UCSD-AML1 (cell line): ENCODE measurements around the gene PPP1R10.
"Not testable (repeated sequence)": the region's sequence is repeated elsewhere in the genome, so short reads cannot be mapped to it uniquely, and the experiment has no call there.

Source experiments
- DNase-seq: peaks from one replicate; lab custom pipeline; 2025; ENCODE audit not compliant: unreplicated experiment; lab: John Stamatoyannopoulos, UW

The PPP1R10 gene

DNA sequence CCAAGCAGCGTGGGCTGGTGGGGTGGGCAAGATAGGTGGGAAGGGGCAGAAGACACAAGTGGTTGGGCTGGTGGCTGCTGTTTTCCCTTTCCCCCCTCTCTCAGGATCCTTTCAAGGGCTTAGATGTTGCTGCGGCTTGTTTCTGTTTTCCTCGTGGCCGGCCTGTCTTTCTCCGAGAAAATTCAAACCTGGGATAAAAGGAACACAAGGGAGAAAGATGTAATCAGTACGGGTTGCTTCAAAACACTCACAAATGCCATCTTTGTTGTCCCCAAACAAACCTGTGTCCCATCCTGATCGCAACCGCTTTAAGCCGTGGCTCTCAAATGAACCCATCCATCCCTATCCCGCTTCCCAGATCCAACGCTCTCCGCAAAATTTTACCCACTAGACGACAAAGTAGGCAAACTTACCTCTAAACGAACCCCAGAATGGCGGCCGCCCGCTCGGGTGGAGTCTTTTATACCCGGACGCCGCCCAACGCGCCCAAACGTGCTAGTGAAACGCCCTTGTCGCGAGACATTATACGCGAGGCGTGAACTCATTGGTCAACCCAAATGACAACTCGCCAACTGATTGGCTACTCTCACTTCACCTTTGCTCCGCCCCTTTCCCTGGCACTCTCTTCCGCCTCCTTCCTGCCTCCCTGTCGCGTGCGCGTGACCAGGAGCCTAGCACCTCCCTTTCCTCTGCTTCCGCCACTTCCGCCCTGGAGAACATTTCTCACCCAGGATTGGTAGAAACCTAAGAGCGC is at the start of gene PPP1R10:
TSS of gene PPP1R10 (minus strand) at position 433 of the 754 bp plus-strand sequence. CDS start 7,299 bp downstream, outside the sequence.
- peak; percentile 98 for DNase-seq

DNA sequence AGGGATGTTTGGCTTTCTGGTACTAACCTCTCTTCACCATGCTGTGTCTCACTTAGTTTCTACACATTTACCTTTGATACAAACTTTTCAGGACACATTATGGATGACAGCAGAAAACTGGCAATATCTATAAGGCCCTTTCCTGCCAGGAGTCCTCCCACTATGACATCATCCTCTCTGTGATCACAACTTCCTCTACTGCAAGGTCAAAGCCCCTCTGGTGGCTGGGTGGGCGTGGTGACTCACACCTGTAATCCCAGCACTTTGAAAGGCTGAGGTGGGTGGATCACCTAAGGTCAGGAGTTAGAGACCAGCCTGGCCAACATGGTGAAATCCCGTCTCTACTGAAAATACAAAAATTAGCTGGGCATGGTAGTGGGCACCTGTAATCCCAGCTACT is 49.3 kb upstream of the PPP1R10 start:
- not testable (repeated sequence) for DNase-seq

DNA sequence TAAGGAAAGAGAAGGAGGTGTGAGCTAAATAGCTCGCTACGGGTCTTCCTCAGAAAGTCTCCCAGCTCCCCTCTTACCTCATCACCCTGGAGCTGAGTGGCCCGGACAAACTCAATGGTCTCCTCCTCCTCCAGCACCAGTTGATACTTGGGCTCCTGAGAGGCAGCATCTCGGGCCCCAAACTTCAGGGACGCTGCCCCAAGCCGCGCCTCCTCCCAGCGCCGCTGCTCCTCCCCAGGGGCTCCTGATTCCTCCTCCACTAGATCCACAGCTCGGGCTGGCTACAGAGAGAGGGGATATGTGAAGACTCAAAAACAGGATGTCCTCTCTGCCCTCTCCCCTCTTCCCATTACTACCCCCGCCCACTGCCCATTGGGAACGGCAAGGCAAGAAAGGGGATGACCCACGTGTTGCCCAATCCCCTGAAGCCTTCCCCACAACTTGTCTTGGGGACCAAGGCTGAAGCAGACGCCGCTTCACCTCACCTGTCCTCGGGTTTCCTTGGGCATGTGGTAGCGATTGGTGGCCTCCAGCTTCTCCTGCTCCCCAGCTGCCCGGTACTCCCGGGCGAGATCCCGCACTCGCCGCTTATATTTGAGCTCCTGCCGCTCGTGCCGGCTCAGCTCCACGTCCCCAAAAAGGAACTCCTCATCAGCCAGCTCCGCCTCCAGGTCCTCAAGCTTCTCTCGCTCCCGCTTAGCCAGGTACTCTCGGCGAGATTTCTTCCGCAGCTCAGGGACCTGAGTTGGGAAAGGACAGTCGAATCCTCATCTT is 48.1 kb upstream of the PPP1R10 start:
- no peak for DNase-seq

DNA sequence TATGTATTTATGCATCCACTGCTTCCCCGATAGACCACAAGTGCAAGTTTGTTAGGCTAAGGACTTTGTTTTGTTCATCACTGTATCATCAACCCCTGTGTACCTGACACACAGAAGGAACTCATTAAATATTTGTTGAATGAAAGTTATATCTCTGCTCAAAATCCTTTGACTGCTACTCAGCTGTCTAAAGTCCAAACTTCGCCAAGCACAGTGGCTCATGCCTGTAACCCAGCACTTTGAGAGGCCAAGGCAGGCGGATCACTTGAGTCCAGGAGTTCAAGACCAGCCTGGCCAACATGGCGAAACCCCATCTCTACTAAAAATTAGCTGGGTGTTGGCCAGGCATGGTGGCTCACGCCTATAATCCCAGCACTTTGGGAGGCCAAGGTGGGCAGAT is 40.9 kb upstream of the PPP1R10 start:
- not testable (repeated sequence) for DNase-seq

DNA sequence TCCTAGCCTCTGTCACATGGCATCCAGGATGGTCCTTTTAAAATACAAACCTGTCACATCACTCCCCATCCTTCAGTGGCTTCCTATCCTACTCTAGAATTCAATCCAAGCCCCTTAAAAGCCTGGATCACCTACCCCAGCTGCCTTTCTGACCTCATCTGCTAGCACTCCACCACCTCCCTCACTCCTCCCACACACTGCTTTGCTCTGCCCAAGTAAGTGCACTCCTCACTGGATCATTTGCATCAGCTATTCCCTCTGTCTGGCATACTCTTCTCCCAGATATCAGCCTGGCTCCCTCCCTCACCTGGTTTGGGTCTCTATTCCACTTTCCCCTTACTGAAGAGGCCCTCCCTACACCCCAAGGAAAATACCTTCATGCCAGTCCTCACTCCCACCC is 40.4 kb upstream of the PPP1R10 start:
- DNase-seq = no peak

DNA sequence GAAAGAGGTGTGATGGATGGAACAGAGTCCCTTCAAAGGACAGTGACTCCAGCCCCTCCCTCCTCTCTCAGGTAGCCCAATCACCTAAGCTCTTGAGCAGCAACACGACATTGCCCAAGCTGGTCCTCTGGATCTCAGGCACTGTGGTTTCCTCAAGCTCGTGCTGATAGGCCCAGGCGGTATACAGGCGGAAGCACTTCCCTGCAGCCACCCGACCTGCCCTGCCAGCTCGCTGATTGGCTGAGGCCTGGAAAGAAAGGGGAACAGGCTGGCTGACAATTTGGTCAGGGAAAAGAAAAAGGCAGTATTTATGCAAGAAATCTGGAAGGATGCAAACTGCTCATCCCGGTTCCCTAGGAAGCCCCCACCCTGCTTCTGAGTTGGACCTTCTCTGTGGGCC is 39.5 kb upstream of the PPP1R10 start:
- peak; percentile 23 for DNase-seq

DNA sequence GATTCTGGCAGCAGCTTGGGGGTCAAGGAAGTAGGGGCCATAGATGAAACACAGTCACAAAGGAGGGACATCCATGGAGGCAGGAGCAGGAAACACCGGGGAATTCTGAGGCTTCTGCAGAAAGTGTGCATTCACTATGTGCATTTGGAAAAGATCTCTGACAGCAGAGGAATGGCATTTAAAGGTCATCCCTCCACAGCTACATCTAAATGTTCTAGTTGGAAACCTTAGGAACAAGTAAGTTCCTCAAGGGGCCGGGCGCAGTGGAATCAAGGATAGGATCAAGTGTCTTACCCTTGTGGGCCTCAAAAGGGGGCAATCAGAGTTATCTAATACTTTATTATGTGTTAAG is 38.7 kb upstream of the PPP1R10 start:
- no peak for DNase-seq

DNA sequence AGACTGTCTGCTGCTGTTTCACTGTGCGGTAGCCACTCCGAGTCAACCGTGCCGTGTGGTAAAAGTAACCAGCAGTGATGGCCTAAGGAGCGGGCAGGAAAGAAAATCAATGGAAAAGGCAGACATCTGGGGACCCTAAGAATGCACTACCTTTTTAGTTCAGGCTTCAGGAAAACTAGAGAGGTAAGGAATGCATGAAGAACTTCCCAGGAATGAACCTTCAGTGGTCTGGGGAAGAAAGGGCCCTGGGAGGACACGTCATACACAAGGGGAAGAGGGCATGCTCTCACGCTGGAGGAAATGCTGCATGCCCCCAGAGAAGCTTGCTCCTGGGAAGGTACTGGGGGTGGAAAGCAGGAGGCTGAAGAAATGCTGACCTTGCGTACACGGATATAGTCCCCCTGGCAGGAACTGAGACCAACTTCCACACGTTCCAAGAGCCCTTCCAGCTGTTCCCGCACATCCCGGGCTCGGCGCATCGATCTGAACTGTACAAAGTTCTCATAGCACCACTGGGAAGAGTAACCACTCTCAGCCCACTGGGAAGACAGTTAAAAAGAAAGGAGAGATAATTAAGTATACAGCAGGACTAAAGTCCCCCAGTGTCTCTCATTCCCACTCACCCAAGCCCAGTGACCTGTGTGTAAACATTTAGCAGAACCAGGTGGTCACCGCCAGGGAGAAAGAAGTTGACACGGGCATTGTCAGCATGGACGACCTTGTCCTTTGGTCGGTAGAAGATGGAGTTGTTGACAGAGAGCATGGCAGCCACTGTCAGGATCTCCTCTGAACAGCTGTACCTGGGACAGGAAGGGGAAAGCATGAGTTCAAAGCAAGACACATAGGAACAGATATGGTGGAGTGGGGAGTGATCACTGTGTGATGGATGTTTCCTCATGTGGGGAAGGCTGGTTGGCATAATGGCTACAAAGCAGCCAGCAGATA is 38.0 kb upstream of the PPP1R10 start:
- no peak for DNase-seq

DNA sequence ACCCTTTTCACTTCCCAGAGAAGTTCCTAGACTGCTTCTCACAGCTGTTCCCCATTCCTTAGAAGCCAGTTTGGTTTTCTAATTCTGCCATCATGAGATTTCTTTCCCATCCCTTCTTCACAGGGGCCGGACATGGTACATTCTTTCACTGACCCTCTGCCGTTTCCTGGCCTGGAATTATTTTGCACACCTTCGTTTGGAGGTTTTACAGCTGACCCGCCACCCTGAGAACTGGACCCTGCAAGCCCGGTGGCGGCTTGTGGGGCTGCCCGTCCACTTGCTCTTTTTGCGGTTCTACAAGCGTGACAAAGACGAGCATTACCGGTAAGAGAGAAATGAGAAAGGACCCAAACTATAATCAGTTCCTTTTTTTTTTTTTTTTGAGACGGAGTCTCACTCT is 34.1 kb upstream of the PPP1R10 start:
- no peak for DNase-seq

DNA sequence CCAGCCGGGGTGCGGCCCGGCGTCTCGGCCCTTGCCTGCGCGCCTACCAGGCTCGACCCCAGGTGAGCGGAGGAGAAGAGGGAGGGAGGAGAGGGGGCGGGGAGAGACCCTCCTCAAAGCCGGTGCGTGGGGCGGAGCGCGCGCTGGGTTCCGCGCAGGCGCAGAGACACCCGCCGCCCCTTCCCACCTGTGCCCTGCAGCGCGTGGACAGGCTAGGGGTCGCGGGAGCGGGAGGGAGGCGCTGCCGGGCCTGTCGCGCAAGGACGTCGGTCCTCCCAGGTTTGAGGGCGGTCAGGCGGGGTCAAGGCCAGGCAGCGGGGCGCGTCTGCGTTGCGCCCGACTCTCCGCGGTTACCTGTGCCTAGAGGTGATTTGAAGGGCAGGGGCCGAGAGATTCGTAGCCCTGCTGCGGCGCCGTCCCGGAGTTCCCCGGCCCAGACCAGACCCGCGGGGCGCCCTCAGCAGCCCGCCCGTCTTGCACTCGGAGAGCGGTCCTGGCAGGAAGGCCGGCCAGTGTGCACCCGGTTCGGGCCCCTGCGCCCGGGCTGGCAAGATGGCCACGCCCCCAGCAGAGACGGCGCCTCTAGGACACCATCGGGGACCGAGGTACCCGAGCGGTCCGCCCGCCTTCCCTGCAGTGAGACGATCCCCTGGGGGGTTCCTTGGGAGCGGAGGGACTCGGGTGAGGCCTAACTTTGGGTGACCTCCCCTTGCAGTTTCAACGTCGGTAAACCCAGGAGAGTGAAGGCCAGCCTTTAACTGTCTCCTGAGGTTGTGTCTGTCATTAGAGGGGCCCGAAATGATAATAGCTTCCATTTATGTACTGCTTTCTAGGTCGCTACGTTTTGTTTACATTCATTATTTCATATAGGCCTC is 30.4 kb upstream of the PPP1R10 start:
- peak; percentile 91 for DNase-seq

DNA sequence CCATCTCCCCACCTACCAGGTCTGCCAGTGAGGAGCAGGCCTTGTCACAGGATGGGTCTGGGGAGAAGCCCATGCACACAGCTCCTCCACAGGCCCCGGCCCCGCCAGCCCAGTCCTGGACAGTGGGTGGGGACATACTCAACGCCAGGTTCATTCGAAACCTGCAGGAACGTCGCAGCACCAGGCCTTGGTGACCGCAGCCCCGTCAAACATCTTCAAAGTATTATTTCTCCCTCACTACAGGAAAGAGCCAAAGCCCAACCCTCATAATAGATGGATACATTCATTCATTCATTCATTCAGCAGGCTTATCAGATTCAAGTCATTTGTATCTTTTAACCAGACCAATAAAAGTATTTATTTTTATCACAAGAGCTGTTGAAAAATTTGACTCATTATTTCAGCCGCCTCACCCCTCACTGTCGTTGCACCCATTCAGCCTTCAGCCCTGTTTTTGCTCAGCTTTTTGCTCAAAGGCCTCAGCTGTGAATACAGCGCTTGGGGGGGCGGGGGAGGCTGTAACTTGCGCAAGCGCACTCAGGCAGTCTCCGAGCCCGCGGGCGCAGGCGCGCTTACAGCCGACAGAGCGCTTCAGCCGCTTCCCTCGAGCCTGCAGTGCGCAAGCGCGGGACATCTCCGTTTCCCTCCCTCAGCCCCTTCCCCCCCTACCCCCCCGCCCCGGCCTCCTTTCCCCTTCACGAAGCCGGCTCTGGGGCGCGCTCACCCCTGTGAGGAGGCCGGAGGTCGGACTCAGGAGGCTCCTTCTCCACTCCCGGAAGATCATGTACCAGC is 29.6 kb upstream of the PPP1R10 start, which contains the start of gene C6orf136:
TSS of gene C6orf136 (plus strand) at position 684 of the 792 bp plus-strand sequence. CDS start at position 783, 99 bp downstream.
- DNase-seq = peak; percentile 94

DNA sequence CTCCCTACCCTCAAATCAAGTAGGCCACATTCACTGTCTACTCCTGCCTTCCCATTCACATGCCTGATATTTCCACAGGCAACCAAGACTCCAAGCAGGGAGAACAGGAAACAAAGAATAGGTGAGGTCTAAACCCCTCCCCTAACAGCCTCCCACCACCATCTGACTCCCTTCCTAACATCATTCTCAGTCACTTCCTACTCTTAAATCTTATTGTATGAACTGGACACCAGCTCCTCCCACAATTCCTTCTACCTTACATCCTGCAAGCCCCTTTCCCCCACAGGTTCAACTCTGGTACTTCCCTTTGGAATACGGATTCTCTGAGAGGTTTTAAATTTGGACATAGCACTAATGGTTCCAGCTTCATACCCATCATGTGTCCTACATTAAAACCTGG is 28.9 kb upstream of the PPP1R10 start:
- no peak for DNase-seq

DNA sequence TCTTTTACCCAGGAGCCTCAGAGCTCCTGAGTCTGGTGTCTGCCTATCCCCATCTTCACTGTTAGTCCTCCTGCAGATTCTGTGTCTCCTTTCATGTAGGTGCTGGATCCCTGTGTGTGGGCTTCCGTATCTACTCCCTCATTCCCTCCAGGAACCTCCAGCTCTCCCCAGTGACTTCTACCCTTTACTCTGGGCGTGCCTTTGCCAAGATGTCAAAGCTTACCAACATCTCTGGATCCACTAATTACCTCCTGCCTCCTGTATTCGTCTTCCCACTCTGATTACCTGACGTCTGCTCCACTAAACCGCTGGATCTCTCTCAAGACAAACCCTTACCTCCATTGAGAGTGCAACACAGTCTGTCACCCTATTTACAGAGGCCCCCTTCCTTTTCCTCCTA is 27.7 kb upstream of the PPP1R10 start:
- DNase-seq = no peak

DNA sequence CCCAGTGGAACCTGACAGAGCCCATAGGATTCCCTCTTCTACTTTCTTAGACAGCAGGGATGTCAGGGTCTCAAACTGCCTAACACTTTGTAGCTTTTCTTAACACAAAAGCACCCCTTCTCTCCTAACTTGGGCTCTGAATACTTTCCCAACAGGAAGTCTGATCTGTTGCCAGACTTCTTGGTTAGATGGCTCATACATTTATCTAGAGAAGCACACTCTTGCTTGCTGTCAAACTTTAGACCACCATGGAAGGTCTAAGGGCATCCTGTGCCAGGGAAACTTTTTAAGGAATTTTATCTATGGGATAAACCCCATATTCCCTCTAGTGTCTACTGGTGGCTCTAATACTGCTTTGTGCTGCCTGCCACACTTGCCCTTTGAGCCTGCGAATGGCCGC is 26.6 kb upstream of the PPP1R10 start:
- DNase-seq = no peak

DNA sequence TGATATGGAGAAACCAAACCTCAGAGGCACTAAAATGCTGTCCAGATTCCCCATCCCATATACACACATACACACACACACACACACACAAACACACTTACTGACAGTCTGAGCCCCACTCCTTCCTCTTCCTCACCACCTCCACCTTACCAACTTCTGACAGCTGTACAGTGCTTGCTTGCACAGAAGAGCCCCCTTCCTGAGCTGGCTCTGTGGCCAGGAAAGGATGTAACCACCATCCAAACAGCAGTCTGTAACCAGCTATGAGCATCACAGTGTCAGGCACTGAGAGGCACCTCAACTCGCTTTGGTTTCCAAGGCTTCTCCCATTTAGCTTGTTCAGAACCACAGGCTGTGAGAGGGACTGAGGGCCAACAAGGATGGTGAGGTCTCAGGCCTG is 24.0 kb upstream of the PPP1R10 start:
- DNase-seq = peak; percentile 39

DNA sequence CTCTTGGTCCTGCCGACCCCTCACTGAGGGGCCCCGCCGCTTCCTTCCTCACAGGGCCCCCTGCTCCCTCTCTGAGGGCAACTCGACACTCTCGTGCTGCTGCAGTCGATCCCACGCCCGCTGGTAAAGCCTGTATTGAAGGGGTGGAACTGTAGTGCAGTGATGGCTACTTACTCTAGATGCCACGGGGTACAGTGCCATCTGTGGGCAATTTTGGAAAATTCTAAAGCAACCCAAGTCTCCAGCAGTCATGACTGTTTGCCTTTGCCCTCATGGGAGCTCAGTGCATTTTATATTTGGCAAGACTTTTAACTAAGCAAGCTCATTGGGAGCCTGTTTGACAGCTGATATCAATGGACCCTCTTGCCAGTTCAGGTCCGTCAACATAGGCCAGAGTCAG is 23.4 kb upstream of the PPP1R10 start:
- DNase-seq = no peak

DNA sequence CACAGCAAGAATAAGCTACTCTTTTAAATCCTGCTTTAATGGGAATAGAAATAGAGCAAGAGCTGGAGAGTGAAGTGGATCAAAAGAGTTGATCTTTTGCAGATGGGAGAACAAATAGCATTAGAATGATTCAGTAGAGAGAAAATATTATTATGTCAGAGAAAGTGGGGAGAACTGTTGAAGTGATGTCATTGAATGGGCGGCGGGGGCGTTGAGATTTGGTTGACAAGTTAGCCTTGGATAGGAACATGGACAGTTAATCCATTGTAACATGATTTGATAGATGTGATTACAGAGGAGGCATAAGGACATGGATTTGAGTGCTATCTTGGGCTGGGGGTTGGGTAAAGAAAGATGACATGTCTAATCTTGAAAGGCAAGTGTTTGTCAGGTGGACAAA is 18.8 kb upstream of the PPP1R10 start:
- no peak for DNase-seq

DNA sequence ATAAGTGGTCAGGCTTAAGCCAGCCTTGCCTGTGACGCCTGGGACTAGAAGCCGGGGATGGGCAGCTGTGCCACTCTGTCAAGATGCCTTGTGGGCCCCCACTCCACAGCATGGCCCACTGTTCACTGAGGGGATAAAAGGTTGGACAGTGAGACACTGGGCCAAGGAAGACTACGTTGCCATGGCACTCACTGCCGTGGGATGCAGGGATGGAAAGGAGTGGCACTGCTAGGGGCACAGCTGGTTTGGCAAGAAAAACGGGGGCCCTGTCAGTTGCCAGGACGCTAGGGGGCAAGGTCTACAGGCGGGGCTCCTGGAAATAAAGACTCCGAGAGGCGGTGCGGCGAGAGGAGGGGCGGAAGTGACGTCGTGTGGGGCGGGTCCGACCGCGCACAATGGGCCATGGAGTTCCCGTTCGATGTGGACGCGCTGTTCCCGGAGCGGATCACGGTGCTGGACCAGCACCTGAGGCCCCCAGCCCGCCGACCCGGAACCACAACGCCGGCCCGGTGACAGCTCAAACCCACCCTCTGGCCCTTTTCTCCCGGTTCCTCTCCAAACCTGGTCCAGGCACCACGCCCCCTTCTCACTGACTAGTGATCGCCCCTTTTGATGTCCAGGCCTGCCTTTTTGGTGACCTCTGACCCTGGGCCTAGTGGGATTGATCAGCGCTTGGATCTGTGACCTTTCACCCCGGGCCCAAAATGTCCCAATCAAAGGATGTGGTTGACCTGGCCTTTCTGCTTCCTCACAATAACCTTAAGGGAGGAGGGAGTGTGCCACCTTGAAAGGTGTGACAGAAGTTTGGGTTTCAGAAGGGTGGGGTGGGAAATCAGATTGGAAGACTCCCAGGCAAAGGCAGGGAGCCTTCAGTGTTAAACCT is 9.7 kb upstream of the PPP1R10 start, which contains the start of gene ATAT1:
TSS of gene ATAT1 (plus strand) at position 391 of the 883 bp plus-strand sequence.
- peak; percentile 85 for DNase-seq
